Panc1 (cell line): ENCODE data around the gene SUMF1. TPM values are rescaled to one million over a fixed set of nuclear protein-coding genes. Genes with fewer than 3 reads are reported as not detected.
A peak's percentile ranks its signal among the peaks of the same experiment; 100 is the strongest.

ENCODE experiments used
- ATAC-seq: fragments of 200-7000 bp; cut with Tn5 transposase; 2 replicates; pipeline ENCODE4 v1.9.1; 2020; ENCODE audit warnings: mild to moderate bottlenecking, moderate library complexity
- BruUV-seq: library from RNA; stranded (reverse); fragments of 400-500 nt; replicated peaks from 2 replicates; lab custom pipeline; 2021; lab: Mats Ljungman, UMichigan
- CTCF ChIA-PET: fragments of 300-600 bp; sonication (Branson Sonifier 250); formaldehyde crosslinking; loops from one replicate; lab custom pipeline; 2022; ENCODE audit warnings: antibody characterized with exemption; lab: Charles Lee
- POLR2A ChIA-PET: fragments of 300-600 bp; sonication (Branson Sonifier 250); formaldehyde crosslinking; loops from one replicate; lab custom pipeline; 2022; ENCODE audit warnings: antibody characterized with exemption; lab: Charles Lee
- DNase-seq: peaks from one replicate; pipeline ENCODE4 v3.0.0-alpha.2; 2010; ENCODE audit warnings: low read depth, low spot score
- H3K27ac ChIP-seq: 2 replicates; pipeline ENCODE4 v1.5.1; 2011; ENCODE audit warnings: mild to moderate bottlenecking, low read length, inconsistent platforms
- H3K27me3 ChIP-seq: fragments of 200-500 bp; sonication (Bioruptor generic); 2 replicates; pipeline ENCODE4 v1.6.0; 2014; ENCODE audit warnings: low read length, inconsistent platforms; ENCODE audit not compliant: control insufficient read depth, insufficient read depth
- H3K36me3 ChIP-seq: fragments of 200-500 bp; sonication (Bioruptor generic); 2 replicates; pipeline ENCODE4 v1.5.1; 2014; ENCODE audit warnings: inconsistent platforms, mild to moderate bottlenecking, low read length, moderate library complexity; ENCODE audit not compliant: control insufficient read depth, insufficient read depth
- H3K4me1 ChIP-seq: 2 replicates; pipeline ENCODE4 v1.5.1; 2011; ENCODE audit warnings: inconsistent platforms, mild to moderate bottlenecking, low read length, moderate library complexity; ENCODE audit not compliant: control insufficient read depth, insufficient read depth
- H3K4me3 ChIP-seq, 2 experiments: 2 replicates each; pipeline ENCODE4 v1.5.1; 2011 to 2012; ENCODE audit warnings: low read depth in 2 of 2, low read length in 2 of 2, mild to moderate bottlenecking in 2 of 2, inconsistent platforms in 1 of 2, moderate library complexity in 1 of 2
- H3K9me3 ChIP-seq: fragments of 200-500 bp; sonication (Bioruptor generic); 2 replicates; pipeline ENCODE4 v1.5.1; 2014; ENCODE audit warnings: low read depth, mild to moderate bottlenecking, inconsistent platforms, low read length, moderate library complexity; ENCODE audit not compliant: control insufficient read depth, insufficient read depth
- CTCF ChIP-seq: fragments of 450-650 bp; IDR thresholded peaks from 2 replicates; pipeline ENCODE4 v1.5.1; 2017; ENCODE audit warnings: mild to moderate bottlenecking
- POLR2AphosphoS5 ChIP-seq: IDR thresholded peaks from 2 replicates; pipeline ENCODE4 v1.6.1; 2012; ENCODE audit warnings: mild to moderate bottlenecking, low read depth, low read length, moderate library complexity
- REST ChIP-seq, 2 experiments: IDR thresholded peaks; 2 replicates each; pipeline ENCODE4 v1.6.1; 2011 to 2012; ENCODE audit warnings: low read depth in 2 of 2, control low read depth in 1 of 2, low read length in 1 of 2, mild to moderate bottlenecking in 1 of 2, moderate library complexity in 1 of 2; ENCODE audit not compliant: insufficient read depth in 1 of 2
- SIN3A ChIP-seq: IDR thresholded peaks from 2 replicates; pipeline ENCODE4 v1.6.1; 2012; ENCODE audit warnings: low read depth, mild to moderate bottlenecking, low read length, moderate library complexity, borderline replicate concordance; ENCODE audit not compliant: insufficient read depth
- TCF7L2 ChIP-seq: IDR thresholded peaks from 2 replicates; pipeline ENCODE4 v1.6.1; 2011; ENCODE audit warnings: mild to moderate bottlenecking, low read depth, low read length, inconsistent platforms
- in situ Hi-C: cut with HindIII; loops from 2 replicates; pipeline ENCODE4 v1.10.0; 2016; ENCODE audit warnings: low sequenced_read_pairs, low pct_unique_long_range_greater_than_20kb
- intact Hi-C: fragments of 100-400 bp; cut with micrococcal nuclease; formaldehyde crosslinking; loops from one replicate; pipeline ENCODE4 v1.10.0; 2022; ENCODE audit not compliant: unreplicated experiment
- total RNA-seq: library from RNA; stranded (reverse); gene quantifications from one replicate; pipeline ENCODE4 v1.2.1, GENCODE V29; 2021; ENCODE audit not compliant: unreplicated experiment

Gene SUMF1
- total RNA-seq, 1 experiment from 2014 or later = 15.5 TPM

- Histone ChIP-seq H3K27ac (no peak overlapping the region), H3K4me3 (peak overlapping the region in 1 of 2 experiments; percentile 20; a peak in 2 of 4 replicates), H3K27me3 (no peaks in the 10 kb centered on the region), H3K36me3 (no peaks in the 10 kb centered on the region), H3K9me3 (no peaks in the 10 kb centered on the region), H3K4me1 (no peaks in the 10 kb centered on the region)
- POLR2A ChIA-PET = no interaction called here
- no peak for ATAC-seq
- no peak for DNase-seq
- CTCF ChIA-PET = interaction anchor here (0.6 to 1.9 kb wide), 5 partner anchors 142 to 282 kb away, joined by 3 to 13 read pairs (median 4); partner anchors contain the start of gene ITPR1
- in situ Hi-C loops = no loop called here
- TF ChIP-seq CTCF = peak; percentile 40
- no peak for TF ChIP-seq SIN3A
- no peak for TF ChIP-seq REST (IDR thresholded peaks at IDR 0.05; ENCODE audit: insufficient read depth in 1 of 2, low read depth in 2 of 2, low read length in 1 of 2)
- TF ChIP-seq TCF7L2 = no peak
- no peak for TF ChIP-seq POLR2AphosphoS5
- intact Hi-C loops = no loop called here
- BruUV-seq = no TSS peak
Measured at GRCh38 chr3:4351164-4351855, 115.8 kb downstream of the SUMF1 start.

GRCh38 chr3:4350789-4351163 lies 116.3 kb downstream of the SUMF1 start:
- Histone ChIP-seq H3K9me3 (no peaks in the 10 kb centered on the region), H3K27me3 (no peaks in the 10 kb centered on the region), H3K4me3 (peak overlapping the region in 1 of 2 experiments; percentile 20; a peak in 2 of 4 replicates), H3K36me3 (no peaks in the 10 kb centered on the region), H3K4me1 (no peaks in the 10 kb centered on the region), H3K27ac (no peak overlapping the region)
- CTCF ChIA-PET = interaction anchor here (0.5 to 1.9 kb wide), 8 partner anchors 60 to 283 kb away, joined by 3 to 13 read pairs (median 4); partner anchors contain the start of gene ITPR1
- in situ Hi-C loops = no loop called here
- POLR2A ChIA-PET = no interaction called here
- DNase-seq (peak; percentile 47), ATAC-seq (peak; percentile 73)
- intact Hi-C loops = loop anchor here (1.0 kb wide), 1 partner anchor 283 kb away; no protein-coding TSS in a partner anchor
- no TSS peak for BruUV-seq
- no peak for TF ChIP-seq SIN3A
- TF ChIP-seq CTCF = peak; percentile 75
- TF ChIP-seq REST (IDR thresholded peaks at IDR 0.05; ENCODE audit: insufficient read depth in 1 of 2, low read depth in 2 of 2, low read length in 1 of 2) = no peak
